Neutrophil (primary cell): ENCODE results near the gene RDH5.

Experiments used
- H3K27ac ChIP-seq: fragments of 200-600 bp; sonication (generic); 2 replicates; pipeline ENCODE4 v1.5.1; 2016; ENCODE audit warnings: mild to moderate bottlenecking, moderate library complexity
- H3K27me3 ChIP-seq: fragments of 200-600 bp; sonication (generic); 2 replicates; pipeline ENCODE4 v1.6.0; 2016; ENCODE audit warnings: mild to moderate bottlenecking
- H3K36me3 ChIP-seq: fragments of 200-600 bp; sonication (generic); 2 replicates; pipeline ENCODE4 v1.5.1; 2017
- H3K4me1 ChIP-seq, 2 experiments: fragments of 200-600 bp in 1 of 2; sonication (generic) in 1 of 2; 1 replicate in 1 of 2; 2 replicates in 1 of 2; pipeline versions ENCODE4 v1.5.1 to v1.6.1; 2013 to 2016; ENCODE audit warnings: low read depth in 1 of 2, low read length in 1 of 2, mild to moderate bottlenecking in 1 of 2, moderate library complexity in 1 of 2; ENCODE audit not compliant: control insufficient read depth in 1 of 2, insufficient read depth in 1 of 2
- H3K4me3 ChIP-seq, 2 experiments: fragments of 200-600 bp in 1 of 2; sonication (generic) in 1 of 2; 1 replicate in 1 of 2; 2 replicates in 1 of 2; pipeline ENCODE4 v1.5.1; 2013 to 2016; ENCODE audit warnings: low read depth in 1 of 2, low read length in 1 of 2, mild to moderate bottlenecking in 1 of 2, moderate library complexity in 1 of 2
- H3K9me3 ChIP-seq: fragments of 200-600 bp; sonication (generic); 2 replicates; pipeline ENCODE4 v1.5.1; 2016
- TF ChIP-seq, protein P1 (sequence below): fragments of 200-600 bp; sonication (generic); IDR thresholded peaks from 2 replicates; pipeline ENCODE4 v1.5.1; 2016; ENCODE audit warnings: antibody characterized with exemption

RDH5 gene

DNA sequence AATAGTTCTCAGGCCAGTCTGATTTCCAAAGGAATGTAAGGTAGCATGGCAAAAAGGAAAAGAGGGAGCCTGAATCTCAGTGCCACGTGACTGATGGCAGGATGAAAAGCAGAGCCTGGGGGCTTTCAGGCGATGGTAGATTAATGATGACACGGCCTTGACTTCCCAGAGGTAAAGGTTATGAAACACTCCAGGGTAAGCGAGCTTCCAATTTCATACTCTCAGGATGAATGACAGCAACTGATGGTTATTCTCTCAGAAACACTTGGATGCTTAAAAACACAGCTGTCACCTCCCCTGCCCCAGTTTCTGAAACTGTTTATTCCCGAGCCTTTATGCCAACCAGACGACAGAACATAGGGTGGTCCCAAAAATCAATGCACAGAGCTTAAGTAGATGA, 51.5 kb downstream of the RDH5 start:
- H3K36me3 ChIP-seq, result peaks cover 48% of the 10 kb centered on the region
- H3K27ac ChIP-seq, result no peak overlapping the region
- TF ChIP-seq, protein P1, sequence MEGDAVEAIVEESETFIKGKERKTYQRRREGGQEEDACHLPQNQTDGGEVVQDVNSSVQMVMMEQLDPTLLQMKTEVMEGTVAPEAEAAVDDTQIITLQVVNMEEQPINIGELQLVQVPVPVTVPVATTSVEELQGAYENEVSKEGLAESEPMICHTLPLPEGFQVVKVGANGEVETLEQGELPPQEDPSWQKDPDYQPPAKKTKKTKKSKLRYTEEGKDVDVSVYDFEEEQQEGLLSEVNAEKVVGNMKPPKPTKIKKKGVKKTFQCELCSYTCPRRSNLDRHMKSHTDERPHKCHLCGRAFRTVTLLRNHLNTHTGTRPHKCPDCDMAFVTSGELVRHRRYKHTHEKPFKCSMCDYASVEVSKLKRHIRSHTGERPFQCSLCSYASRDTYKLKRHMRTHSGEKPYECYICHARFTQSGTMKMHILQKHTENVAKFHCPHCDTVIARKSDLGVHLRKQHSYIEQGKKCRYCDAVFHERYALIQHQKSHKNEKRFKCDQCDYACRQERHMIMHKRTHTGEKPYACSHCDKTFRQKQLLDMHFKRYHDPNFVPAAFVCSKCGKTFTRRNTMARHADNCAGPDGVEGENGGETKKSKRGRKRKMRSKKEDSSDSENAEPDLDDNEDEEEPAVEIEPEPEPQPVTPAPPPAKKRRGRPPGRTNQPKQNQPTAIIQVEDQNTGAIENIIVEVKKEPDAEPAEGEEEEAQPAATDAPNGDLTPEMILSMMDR, result no peak
- H3K4me1 ChIP-seq, result peaks cover 6% of the 10 kb centered on the region in 2 experiments
- H3K27me3 ChIP-seq, result no peaks in the 10 kb centered on the region
- H3K9me3 ChIP-seq, result no peaks in the 10 kb centered on the region
- no peak overlapping the region for H3K4me3 ChIP-seq
